NCI-H748 treated with DMSO at 0.1 percent for 48 hours (cell line): ENCODE measurements around the gene DHCR24.

ENCODE experiments used
- DNase-seq: peaks from one replicate; lab custom pipeline; 2025; lab: John Stamatoyannopoulos, UW

The DHCR24 gene

GRCh38 chr1:54865238-54866073 lies 21.5 kb downstream of the DHCR24 start:
- no peak for DNase-seq

GRCh38 chr1:54864460-54865208 lies 22.4 kb downstream of the DHCR24 start:
- no peak for DNase-seq

GRCh38 chr1:54863267-54863665 lies 23.7 kb downstream of the DHCR24 start:
- no peak for DNase-seq

GRCh38 chr1:54861070-54861761 lies 25.8 kb downstream of the DHCR24 start:
- no peak for DNase-seq

GRCh38 chr1:54859700-54860391 lies 27.1 kb downstream of the DHCR24 start:
- DNase-seq: no peak

- DNase-seq: no peak
These were observed 29.0 kb downstream of the DHCR24 start for GRCh38 chr1:54857746-54858561.

- no peak for DNase-seq
These were observed 29.9 kb downstream of the DHCR24 start for GRCh38 chr1:54857141-54857540.

- DNase-seq: no peak
These were observed 32.5 kb downstream of the DHCR24 start for GRCh38 chr1:54854381-54855020.

GRCh38 chr1:54853793-54854370 lies 33.1 kb downstream of the DHCR24 start:
- no peak for DNase-seq

- DNase-seq: no peak
These were observed 33.8 kb downstream of the DHCR24 start for GRCh38 chr1:54853096-54853792.

GRCh38 chr1:54851936-54852524 lies 35.0 kb downstream of the DHCR24 start:
- no peak for DNase-seq

GRCh38 chr1:54851406-54851805 lies 35.6 kb downstream of the DHCR24 start:
- DNase-seq: no peak

- DNase-seq: no peak
These were observed 36.3 kb downstream of the DHCR24 start for GRCh38 chr1:54850737-54851136.

- DNase-seq: no peak
These were observed 36.8 kb downstream of the DHCR24 start for GRCh38 chr1:54850069-54850730.

- DNase-seq: no peak
These were observed 37.6 kb downstream of the DHCR24 start for GRCh38 chr1:54849219-54850068.

- no peak for DNase-seq
These were observed 38.7 kb downstream of the DHCR24 start for GRCh38 chr1:54848134-54848948.

- no peak for DNase-seq
These were observed 40.2 kb downstream of the DHCR24 start for GRCh38 chr1:54846716-54847284.
